Activated T-cell treated with anti-CD3 and anti-CD28 coated beads, Interleukin-2, amount 50 U/mL, for 4 hours (primary cell): ENCODE data around the gene CDC14B. TPM values are rescaled to one million over a fixed set of nuclear protein-coding genes. Genes with fewer than 3 reads are reported as not detected.
"Not testable (repeated sequence)": the region's sequence is repeated elsewhere in the genome, so short reads cannot be mapped to it uniquely, and the experiment has no call there.

Experiments used
- ATAC-seq, 2 donors: fragments of 200-7000 bp; cut with Tn5 transposase; one replicate each; pipeline ENCODE4 v1.10.0; 2021
- DNase-seq: peaks from one replicate; pipeline ENCODE4 v3.0.0-alpha.2; 2020
- H3K27me3 Mint-ChIP-seq: one replicate; pipeline ENCODE4 v1.8.0; 2021; ENCODE audit warnings: low read depth, mixed read lengths
- H3K36me3 Mint-ChIP-seq: one replicate; pipeline ENCODE4 v1.8.0; 2022; ENCODE audit warnings: mixed read lengths; ENCODE audit not compliant: insufficient read depth
- H3K4me1 Mint-ChIP-seq: one replicate; pipeline ENCODE4 v1.8.0; 2021; ENCODE audit warnings: low read depth, mixed read lengths
- H3K4me3 Mint-ChIP-seq: one replicate; pipeline ENCODE4 v1.8.0; 2021; ENCODE audit warnings: mild to moderate bottlenecking, moderate library complexity, mixed read lengths
- H3K9me3 Mint-ChIP-seq: one replicate; pipeline ENCODE4 v1.8.0; 2021; ENCODE audit warnings: mixed read lengths
- total RNA-seq, 3 donors: library from RNA; stranded (reverse); gene quantifications; one replicate each; pipeline ENCODE4 v1.2.1, GENCODE V29; 2021

Gene CDC14B
- total RNA-seq, 3 donors from 2014 or later: 1.7 to 2.9 (median 2.5) TPM

DNA sequence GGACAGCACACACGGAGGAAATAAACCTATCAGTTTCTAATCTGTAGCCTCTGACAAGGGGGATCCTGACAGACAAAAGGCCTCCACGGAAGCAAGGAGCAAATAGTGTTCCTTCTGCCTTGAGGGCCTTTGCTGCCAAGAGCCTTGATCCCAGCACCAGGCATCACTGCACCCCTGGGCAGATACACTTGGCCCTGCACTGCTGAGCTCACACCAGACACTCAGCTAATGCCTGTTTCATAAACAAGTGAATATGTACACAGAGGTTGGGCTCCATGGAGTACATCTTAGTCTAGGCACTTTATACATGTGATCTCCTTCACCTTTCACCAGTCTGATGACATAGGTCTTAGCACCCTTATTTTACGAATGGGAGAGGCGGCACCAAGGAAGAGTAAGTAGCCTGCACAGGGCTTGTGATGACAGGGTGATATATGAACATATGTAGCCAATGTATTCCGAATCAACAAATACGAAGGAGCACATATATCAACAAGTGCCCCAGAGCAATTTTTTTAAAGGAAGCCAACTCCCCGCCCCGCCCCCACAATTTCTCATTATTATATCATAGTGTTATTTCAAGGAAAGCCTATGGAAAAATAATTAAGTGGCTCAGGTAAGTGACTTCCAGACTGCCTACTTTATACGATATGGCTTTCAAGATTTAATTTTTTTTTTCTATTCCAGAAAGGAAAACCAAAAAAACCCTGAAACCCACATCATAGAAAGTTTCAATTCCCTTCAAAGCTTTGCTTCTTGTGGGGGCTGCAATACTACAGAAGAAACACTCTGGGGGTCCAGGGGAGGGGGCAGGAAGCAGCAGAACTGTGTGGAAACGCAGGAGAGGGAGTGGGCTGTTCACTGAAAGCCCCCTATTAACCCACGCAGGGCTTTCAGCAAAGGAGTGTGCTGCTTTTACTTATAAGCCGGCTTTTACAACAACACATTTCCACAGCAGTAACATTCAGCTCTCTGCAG is 32.0 kb downstream of the CDC14B start:
- no peaks in the 10 kb centered on the region for H3K36me3 Mint-ChIP-seq
- ATAC-seq: no peak
- H3K27me3 Mint-ChIP-seq: peaks cover 27% of the 10 kb centered on the region
- no peak overlapping the region for H3K4me3 Mint-ChIP-seq
- H3K9me3 Mint-ChIP-seq: no peaks in the 10 kb centered on the region
- peaks cover 4% of the 10 kb centered on the region for H3K4me1 Mint-ChIP-seq
- DNase-seq: no peak

DNA sequence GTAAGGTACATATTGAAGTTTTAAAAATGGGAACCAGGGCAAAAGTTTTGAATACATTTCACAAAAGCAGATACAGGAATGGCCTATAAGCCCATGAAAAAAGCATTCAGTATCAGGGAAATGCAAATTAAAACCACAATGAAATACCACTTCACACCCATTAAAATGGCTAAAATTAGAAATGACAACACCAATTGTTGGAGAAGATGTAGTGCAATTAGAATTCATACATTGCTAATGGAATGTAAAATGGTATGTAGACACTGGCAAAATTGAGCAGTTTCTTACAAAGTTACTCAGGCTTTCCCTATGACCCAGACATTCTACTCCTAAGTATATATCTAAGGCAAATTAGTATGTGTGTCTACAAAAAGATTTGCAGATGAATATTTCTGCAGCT is 34.2 kb downstream of the CDC14B start:
- no peaks in the 10 kb centered on the region for H3K36me3 Mint-ChIP-seq

DNA sequence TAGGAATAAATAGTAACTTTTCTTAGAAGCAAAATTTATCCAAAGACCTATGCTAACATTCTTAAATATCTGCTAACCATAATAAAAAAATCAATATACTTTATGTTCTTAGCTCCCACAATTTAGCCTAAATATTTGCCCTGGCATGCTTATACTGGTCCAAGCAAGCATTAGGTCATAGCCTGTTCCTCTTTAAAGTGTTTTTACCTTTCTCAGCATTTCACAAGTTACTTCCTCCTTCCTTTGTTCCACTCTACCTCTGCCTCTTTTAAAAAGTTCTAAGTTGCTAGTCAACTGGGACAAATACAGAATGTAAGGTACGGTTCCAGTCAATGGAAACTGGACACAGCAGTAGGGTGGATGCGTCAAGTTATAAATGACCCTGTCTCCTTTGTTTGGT is 37.4 kb downstream of the CDC14B start:
- not testable (repeated sequence) for ATAC-seq, H3K4me1 Mint-ChIP-seq, H3K36me3 Mint-ChIP-seq, H3K9me3 Mint-ChIP-seq, DNase-seq, H3K4me3 Mint-ChIP-seq, H3K27me3 Mint-ChIP-seq

More for the DNA sequence above, 34.2 kb downstream of the CDC14B start:
- ATAC-seq: no peak
- Mint-ChIP-seq H3K9me3 (no peaks in the 10 kb centered on the region), H3K4me1 (peaks cover 4% of the 10 kb centered on the region), H3K4me3 (no peak overlapping the region), H3K27me3 (peaks cover 12% of the 10 kb centered on the region)
- no peak for DNase-seq

DNA sequence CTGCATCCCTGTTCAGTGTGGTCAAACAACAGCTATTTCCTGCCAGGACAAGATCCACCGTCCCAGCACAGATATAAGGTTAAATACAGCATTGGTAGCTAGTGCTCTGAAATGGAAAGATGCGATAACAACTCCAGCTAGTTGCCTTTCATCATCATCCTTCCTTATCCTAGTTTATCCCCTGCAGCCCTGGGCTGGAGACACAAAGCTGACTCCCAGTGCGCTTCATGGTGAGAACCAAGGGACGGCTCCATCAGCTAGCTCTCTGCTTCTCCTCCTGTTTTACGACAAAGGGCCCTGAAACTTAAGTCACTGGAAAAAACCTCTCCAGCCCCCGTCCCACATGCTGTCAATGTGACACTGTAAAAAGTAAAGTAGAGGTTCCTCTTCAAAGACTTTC is 37.9 kb downstream of the CDC14B start:
- no peaks in the 10 kb centered on the region for H3K9me3 Mint-ChIP-seq
- no peak overlapping the region for H3K4me3 Mint-ChIP-seq
- no peak for ATAC-seq
- DNase-seq: no peak
- no peaks in the 10 kb centered on the region for H3K4me1 Mint-ChIP-seq
- peaks cover 5% of the 10 kb centered on the region for H3K27me3 Mint-ChIP-seq
- H3K36me3 Mint-ChIP-seq: no peaks in the 10 kb centered on the region

DNA sequence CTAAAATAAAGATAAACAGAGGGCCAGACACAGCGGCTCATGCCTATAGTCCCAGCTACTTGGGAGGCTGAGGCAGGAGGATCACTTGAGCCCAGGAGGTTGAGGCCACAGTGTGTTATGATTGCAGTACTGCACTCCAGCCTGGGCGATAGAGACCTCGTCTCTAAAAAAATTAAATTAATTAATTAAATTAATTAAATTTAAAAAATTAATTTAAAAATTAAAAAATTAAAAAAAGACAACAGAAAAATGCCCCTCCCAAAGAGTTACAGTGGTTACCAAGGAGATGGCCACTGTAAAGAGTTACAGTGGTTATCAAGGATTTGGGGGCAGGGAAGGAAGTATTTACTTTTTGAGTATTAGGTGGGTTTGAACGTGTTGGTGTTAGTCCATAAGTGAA is 38.3 kb downstream of the CDC14B start:
- H3K27me3 Mint-ChIP-seq: peaks cover 5% of the 10 kb centered on the region
- no peaks in the 10 kb centered on the region for H3K9me3 Mint-ChIP-seq
- ATAC-seq (no peak), DNase-seq (no peak)
- no peaks in the 10 kb centered on the region for H3K4me1 Mint-ChIP-seq
- H3K4me3 Mint-ChIP-seq: no peak overlapping the region
- no peaks in the 10 kb centered on the region for H3K36me3 Mint-ChIP-seq

DNA sequence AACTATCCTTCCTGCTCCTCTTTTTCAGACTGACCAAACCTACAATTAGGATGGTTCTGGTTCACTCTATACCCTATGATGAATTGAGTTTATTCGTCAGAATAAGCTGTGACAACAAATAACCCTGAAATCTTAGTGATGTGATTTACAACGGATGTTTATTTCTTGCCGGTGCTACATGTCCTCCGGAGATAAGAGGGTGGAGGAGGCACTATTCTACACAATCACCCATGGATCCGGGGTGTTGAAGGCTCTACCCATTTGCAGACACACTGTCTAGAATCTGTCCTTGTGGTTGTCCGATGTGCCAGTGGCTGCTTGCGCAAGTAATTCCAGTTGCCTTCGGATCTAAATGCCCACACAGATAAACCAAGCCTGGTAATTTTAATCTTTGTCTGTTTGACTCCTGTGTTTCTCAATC is 44.7 kb downstream of the CDC14B start:
- ATAC-seq: no peak
- no peak overlapping the region for H3K4me3 Mint-ChIP-seq
- no peaks in the 10 kb centered on the region for H3K9me3 Mint-ChIP-seq
- H3K36me3 Mint-ChIP-seq: no peaks in the 10 kb centered on the region
- H3K4me1 Mint-ChIP-seq: no peaks in the 10 kb centered on the region
- DNase-seq: no peak
- peaks cover 11% of the 10 kb centered on the region for H3K27me3 Mint-ChIP-seq

DNA sequence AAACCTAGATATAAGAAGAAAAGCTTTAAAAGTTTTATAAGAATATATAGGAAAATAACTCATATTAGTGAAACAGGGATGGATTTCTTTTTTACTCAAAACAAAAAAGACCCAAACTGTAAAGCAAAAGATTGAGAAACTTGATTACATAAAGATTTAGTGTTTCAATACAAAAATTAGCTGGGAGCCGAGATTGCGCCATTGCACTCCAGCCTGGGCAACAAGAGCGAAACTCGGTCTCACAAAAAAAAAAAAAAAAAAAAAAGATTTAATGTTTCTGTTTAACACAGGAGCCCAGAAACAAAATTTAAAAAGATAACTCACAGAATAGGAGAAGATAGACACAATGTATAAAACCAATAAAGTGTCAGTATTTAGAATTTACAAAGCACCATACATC is 45.2 kb downstream of the CDC14B start:
- DNase-seq (no peak), ATAC-seq (no peak)
- Mint-ChIP-seq H3K4me3 (no peak overlapping the region), H3K36me3 (no peaks in the 10 kb centered on the region), H3K4me1 (no peaks in the 10 kb centered on the region), H3K27me3 (peaks cover 11% of the 10 kb centered on the region), H3K9me3 (no peaks in the 10 kb centered on the region)

DNA sequence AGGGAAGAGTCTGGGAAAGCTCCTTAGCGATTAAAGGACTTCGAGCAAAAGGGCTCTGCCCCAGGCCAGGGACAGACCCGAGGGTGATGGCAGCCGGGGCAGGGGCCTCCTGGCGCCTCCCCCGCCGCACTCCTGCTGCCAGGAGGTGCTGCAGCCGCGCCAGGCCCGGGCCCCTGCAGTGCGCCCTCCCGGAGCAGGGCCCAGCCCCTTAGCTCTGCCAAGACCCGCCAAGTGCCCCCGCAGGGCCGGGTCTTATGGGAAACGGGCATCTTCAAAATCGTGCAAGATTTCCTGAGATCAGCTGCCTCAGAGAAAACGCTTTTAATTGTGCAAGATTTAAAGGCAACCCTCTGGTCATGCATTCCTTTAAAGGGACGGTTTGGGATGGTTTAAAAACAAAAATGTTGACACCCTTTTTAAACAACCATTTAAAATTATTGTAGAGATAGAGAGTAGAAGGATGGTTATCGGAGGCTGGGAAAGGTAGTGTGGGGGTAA is 52.4 kb downstream of the CDC14B start:
- no peak for DNase-seq
- peaks cover 28% of the 10 kb centered on the region for H3K4me1 Mint-ChIP-seq
- H3K27me3 Mint-ChIP-seq: peaks cover 3% of the 10 kb centered on the region

DNA sequence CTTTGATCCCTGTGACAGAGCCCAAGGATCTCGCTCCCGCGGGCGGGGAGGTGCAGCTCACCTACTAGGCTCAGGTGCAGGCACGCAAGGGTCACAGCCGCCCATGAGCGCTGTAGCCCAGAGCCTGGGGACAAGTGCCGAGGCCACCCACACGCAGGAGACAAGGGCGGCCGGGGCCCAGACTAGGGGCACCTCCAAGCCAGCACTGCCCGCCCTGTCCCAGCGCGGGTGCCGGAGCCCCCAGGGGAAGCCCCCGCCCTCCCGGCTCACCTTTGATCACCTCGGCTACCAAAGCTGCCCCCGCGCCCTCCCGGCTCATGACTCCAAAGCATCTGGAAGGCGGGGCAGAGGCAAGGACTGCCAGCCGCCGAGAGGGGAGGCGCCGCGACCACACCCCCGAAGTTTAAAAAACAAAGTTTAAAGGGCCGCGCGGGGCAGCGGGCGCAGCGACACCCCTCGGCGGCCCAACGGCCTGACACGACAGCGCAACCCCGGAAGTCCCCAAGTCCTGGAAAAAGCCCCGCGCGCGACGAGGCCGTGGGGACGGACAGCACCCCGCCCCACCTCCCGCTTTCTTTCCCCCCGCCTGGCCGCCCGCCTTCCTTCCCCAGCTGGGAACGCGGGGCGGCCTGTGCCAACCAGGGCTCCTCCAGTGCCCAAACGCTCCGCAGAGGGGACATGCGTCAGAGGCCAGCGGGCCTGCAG is 53.0 kb downstream of the CDC14B start:
- Mint-ChIP-seq H3K9me3 (no peaks in the 10 kb centered on the region), H3K4me1 (peaks cover 28% of the 10 kb centered on the region), H3K27me3 (peaks cover 3% of the 10 kb centered on the region), H3K36me3 (peaks cover 2% of the 10 kb centered on the region), H3K4me3 (peak overlapping the region; percentile 80)
- DNase-seq: peak; percentile 62
- peak; percentile 82 to 83 for ATAC-seq

More for the DNA sequence above, 52.4 kb downstream of the CDC14B start:
- no peaks in the 10 kb centered on the region for H3K9me3 Mint-ChIP-seq
- peak overlapping the region; percentile 80 for H3K4me3 Mint-ChIP-seq
- ATAC-seq: peak; percentile 39 to 43
- H3K36me3 Mint-ChIP-seq: peaks cover 2% of the 10 kb centered on the region

DNA sequence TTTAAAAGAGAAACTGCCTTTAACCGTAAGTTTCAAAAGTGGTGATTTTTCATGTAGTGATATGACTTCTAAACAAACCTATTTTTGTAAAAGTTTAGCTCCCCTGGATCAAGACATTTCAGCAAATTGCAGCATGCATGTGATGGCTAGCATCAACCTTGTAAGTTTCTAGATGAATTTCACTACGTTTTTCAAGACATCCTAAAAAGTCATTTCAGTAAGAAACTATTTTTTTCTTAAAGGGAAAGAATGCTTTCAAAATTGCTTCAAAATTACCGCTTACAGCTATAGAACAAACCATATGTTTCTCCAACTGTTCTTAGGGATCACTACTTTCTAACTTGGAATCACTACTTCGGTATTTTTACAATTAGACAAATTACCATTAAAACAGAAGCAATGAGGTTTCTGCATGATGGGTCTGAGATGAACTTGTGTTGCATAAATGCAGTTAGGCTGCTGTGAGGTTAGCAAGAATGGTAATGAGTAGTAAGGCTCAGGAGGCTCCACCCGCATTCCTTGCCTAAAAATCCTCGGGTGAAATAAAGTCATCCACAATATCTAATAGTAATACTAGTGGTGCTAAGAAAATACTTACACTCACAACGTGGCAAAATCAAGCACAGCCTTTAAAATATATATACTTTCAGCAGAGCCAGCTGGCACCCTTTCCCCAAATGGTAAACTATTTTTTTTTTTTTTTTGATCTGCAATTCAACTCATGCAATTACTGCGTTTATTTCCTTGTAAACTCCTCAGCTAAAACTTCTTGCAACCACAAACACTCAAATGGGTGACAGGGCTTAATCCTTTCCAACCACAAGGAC is 53.8 kb downstream of the CDC14B start:
- H3K4me1 Mint-ChIP-seq: peaks cover 28% of the 10 kb centered on the region
- peaks cover 3% of the 10 kb centered on the region for H3K27me3 Mint-ChIP-seq
- ATAC-seq (peak in 1 of 2 donors; percentile 6), DNase-seq (no peak)
- no peaks in the 10 kb centered on the region for H3K9me3 Mint-ChIP-seq
- H3K4me3 Mint-ChIP-seq: peak overlapping the region; percentile 80
- H3K36me3 Mint-ChIP-seq: peaks cover 3% of the 10 kb centered on the region

DNA sequence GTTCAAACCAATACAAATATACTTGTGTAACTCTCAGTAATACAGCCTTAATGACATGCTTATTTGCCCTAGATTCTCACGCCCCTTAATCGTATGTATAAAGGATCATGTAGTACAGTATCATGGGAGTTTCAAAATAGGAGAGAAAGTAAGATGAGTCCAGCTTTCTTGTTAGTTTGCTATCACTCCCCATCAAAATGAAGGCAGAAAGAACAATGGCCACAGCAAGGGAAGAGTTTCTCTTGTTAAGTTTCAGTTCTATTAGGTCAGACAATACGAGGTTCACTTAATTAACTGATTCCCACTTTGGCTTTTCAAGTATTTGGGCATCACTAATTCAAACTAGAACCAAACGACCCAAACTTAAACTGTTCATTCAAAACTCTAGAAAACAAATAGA is 55.4 kb downstream of the CDC14B start:
- no peak for ATAC-seq
- H3K9me3 Mint-ChIP-seq: no peaks in the 10 kb centered on the region
- no peak overlapping the region for H3K4me3 Mint-ChIP-seq
- DNase-seq: no peak
- H3K36me3 Mint-ChIP-seq: peaks cover 12% of the 10 kb centered on the region
- no peaks in the 10 kb centered on the region for H3K27me3 Mint-ChIP-seq
- H3K4me1 Mint-ChIP-seq: peaks cover 28% of the 10 kb centered on the region

DNA sequence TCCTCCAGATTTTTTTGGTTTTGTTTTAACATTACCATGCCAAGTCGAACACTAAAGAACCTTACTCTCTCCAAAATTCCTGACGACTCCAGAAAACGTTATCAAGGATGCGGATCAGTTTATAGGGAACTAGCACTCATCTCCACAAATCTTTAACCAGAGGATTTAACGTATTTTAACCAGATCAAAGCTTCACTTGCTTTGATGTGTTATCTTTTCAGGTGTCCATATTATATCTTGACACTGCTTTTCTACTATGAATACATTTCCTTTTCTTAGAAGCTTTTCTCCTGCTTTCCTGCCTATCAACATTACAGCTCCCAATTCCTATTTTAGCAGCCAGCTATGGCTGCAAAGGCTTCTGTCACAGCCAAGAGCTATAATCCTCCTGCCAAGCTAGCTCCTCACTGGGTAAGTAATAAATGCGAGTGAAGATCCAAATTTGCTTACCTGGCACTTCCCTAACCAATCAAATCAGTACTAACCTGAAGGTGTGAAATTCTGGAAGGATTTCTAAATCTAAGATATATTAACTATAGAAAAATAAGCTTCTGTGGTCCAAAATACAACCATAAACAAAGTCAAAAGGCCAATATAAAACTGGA is 60.2 kb downstream of the CDC14B start:
- peaks cover 17% of the 10 kb centered on the region for H3K36me3 Mint-ChIP-seq
- no peaks in the 10 kb centered on the region for H3K9me3 Mint-ChIP-seq
- ATAC-seq (no peak), DNase-seq (no peak)
- no peak overlapping the region for H3K4me3 Mint-ChIP-seq
- H3K4me1 Mint-ChIP-seq: peaks cover 18% of the 10 kb centered on the region
- H3K27me3 Mint-ChIP-seq: no peaks in the 10 kb centered on the region

DNA sequence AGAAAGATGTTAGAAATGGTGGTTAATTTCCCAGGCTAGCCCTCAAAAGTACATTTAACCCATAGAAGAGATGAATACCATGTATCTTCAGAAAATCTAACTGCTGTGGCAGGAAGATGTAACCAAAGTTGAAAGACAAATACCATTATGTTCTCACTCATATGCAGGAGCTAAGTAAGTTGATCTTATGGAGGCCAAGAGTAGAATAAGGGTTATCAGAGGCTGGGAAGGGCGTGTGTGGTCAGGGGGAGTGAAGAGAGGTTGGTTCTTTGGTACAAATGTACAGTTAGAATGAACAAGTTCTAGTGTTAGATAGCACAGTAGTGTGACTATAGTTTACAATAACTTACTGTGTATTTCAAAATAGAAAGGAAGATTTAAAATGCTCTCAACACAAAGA is 61.7 kb downstream of the CDC14B start:
- H3K4me1 Mint-ChIP-seq: peaks cover 19% of the 10 kb centered on the region
- DNase-seq (no peak), ATAC-seq (no peak)
- no peaks in the 10 kb centered on the region for H3K9me3 Mint-ChIP-seq
- no peaks in the 10 kb centered on the region for H3K27me3 Mint-ChIP-seq
- no peak overlapping the region for H3K4me3 Mint-ChIP-seq
- H3K36me3 Mint-ChIP-seq: peaks cover 15% of the 10 kb centered on the region
